ENCODE data around the gene ASCC2. TPM values are rescaled to one million over a fixed set of nuclear protein-coding genes. Genes with fewer than 3 reads are reported as not detected.
A peak's percentile ranks its signal among the peaks of the same experiment; 100 is the strongest.

Gene ASCC2
- total RNA-seq, 1 donor from 2014 or later, result 58.2 TPM

- DNase-seq (ENCODE audit: low spot score in 2 of 2, unreplicated experiment in 2 of 2), result no peak
- Mint-ChIP-seq H3K4me3 (no peak overlapping the region), H3K36me3 (peaks cover 17% of the 10 kb centered on the region), H3K27ac (no peak overlapping the region), H3K27me3 (ENCODE audit: low read depth) (no peaks in the 10 kb centered on the region), H3K4me1 (peaks cover 6% of the 10 kb centered on the region), H3K9me3 (no peaks in the 10 kb centered on the region)
- TF ChIP-seq, protein P1, sequence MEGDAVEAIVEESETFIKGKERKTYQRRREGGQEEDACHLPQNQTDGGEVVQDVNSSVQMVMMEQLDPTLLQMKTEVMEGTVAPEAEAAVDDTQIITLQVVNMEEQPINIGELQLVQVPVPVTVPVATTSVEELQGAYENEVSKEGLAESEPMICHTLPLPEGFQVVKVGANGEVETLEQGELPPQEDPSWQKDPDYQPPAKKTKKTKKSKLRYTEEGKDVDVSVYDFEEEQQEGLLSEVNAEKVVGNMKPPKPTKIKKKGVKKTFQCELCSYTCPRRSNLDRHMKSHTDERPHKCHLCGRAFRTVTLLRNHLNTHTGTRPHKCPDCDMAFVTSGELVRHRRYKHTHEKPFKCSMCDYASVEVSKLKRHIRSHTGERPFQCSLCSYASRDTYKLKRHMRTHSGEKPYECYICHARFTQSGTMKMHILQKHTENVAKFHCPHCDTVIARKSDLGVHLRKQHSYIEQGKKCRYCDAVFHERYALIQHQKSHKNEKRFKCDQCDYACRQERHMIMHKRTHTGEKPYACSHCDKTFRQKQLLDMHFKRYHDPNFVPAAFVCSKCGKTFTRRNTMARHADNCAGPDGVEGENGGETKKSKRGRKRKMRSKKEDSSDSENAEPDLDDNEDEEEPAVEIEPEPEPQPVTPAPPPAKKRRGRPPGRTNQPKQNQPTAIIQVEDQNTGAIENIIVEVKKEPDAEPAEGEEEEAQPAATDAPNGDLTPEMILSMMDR (IDR thresholded peaks at IDR 0.05; ENCODE audit: unreplicated experiment), result no peak
These were observed 64.8 kb downstream of the ASCC2 start for GRCh38 chr22:29773233-29773632.

GRCh38 chr22:29772170-29772641 lies 65.9 kb downstream of the ASCC2 start:
- H3K4me1 Mint-ChIP-seq, result peaks cover 13% of the 10 kb centered on the region
- H3K27ac Mint-ChIP-seq, result no peak overlapping the region
- DNase-seq (ENCODE audit: low spot score in 2 of 2, unreplicated experiment in 2 of 2), result no peak
- no peaks in the 10 kb centered on the region for H3K9me3 Mint-ChIP-seq
- H3K4me3 Mint-ChIP-seq, result no peak overlapping the region
- TF ChIP-seq, protein P1 (IDR thresholded peaks at IDR 0.05; ENCODE audit: unreplicated experiment), result no peak
- H3K36me3 Mint-ChIP-seq, result peaks cover 17% of the 10 kb centered on the region
- H3K27me3 Mint-ChIP-seq (ENCODE audit: low read depth), result no peaks in the 10 kb centered on the region

GRCh38 chr22:29769723-29770321 lies 68.3 kb downstream of the ASCC2 start:
- no peak for DNase-seq (ENCODE audit: low spot score in 2 of 2, unreplicated experiment in 2 of 2)
- TF ChIP-seq, protein P1 (IDR thresholded peaks at IDR 0.05; ENCODE audit: unreplicated experiment), result no peak
- H3K9me3 Mint-ChIP-seq, result no peaks in the 10 kb centered on the region
- H3K27ac Mint-ChIP-seq, result no peak overlapping the region
- H3K36me3 Mint-ChIP-seq, result peaks cover 17% of the 10 kb centered on the region
- H3K27me3 Mint-ChIP-seq (ENCODE audit: low read depth), result no peaks in the 10 kb centered on the region
- peak overlapping the region; percentile 26 for H3K4me3 Mint-ChIP-seq
- H3K4me1 Mint-ChIP-seq, result peaks cover 24% of the 10 kb centered on the region

- peak overlapping the region; percentile 100 for H3K4me3 Mint-ChIP-seq
These were observed 69.9 kb downstream of the ASCC2 start for GRCh38 chr22:29768052-29768693.

DNA sequence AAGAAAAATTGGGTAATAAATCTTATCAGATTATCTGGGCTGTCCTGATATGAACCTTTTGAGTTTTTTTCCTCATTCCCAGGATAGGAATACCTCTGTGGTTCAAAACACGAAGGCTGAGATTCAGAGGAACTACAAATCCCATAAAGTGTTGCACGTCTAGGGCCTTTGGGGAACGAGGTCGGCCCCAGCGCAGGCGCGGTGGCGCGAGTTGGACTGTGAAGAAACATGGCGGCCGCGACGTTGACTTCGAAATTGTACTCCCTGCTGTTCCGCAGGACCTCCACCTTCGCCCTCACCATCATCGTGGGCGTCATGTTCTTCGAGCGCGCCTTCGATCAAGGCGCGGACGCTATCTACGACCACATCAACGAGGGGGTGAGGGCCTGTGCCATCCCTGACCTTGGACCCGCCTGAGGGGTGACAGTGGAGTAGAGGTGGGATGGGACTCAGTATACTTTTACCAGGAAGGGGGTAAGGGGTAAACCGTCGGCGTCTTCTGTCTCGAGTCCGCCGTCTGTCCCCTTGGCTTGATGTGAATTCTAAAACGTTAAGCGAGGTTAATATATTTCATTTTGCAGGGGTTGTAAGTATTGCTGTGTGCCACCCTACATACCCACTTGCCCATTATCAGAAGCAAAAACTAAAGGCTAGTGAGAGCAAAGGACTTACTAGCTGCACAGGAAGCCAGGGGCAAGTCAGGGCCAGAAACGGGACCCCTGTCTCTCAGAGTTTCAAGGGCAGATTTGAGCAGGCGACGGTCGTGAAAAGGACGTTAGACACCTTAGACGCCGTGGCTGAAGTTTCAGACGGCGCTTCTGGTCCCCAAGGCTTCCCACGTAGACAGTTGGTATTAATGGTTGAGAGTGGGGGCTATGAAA lies 70.7 kb downstream of the ASCC2 start, which contains the start of gene UQCR10:
UQCR10 (plus strand) TSS at position 199 of the 881 bp plus-strand sequence; CDS start at position 229, 30 bp downstream.
- H3K36me3 Mint-ChIP-seq, result peaks cover 17% of the 10 kb centered on the region
- peak within 1 kb of the TSS; percentile 99 for H3K27ac Mint-ChIP-seq
- no peaks in the 10 kb centered on the region for H3K27me3 Mint-ChIP-seq (ENCODE audit: low read depth)
- peaks cover 24% of the 10 kb centered on the region for H3K4me1 Mint-ChIP-seq
- H3K9me3 Mint-ChIP-seq, result no peaks in the 10 kb centered on the region
- DNase-seq (ENCODE audit: low spot score in 2 of 2, unreplicated experiment in 2 of 2), result peak; percentile 88 to 95
- TF ChIP-seq, protein P1 (IDR thresholded peaks at IDR 0.05; ENCODE audit: unreplicated experiment), result no peak
- H3K4me3 Mint-ChIP-seq, result peak within 1 kb of the TSS; percentile 100

More at GRCh38 chr22:29768052-29768693, 69.9 kb downstream of the ASCC2 start:
- H3K4me1 Mint-ChIP-seq, result peaks cover 24% of the 10 kb centered on the region
- peaks cover 17% of the 10 kb centered on the region for H3K36me3 Mint-ChIP-seq
- no peaks in the 10 kb centered on the region for H3K9me3 Mint-ChIP-seq
- H3K27me3 Mint-ChIP-seq (ENCODE audit: low read depth), result no peaks in the 10 kb centered on the region
- TF ChIP-seq, protein P1 (IDR thresholded peaks at IDR 0.05; ENCODE audit: unreplicated experiment), result no peak
- no peak for DNase-seq (ENCODE audit: low spot score in 2 of 2, unreplicated experiment in 2 of 2)
- peak overlapping the region; percentile 99 for H3K27ac Mint-ChIP-seq
